Frontal cortex (tissue), 4 donors: ENCODE measurements around the gene PITPNM2. TPM values are rescaled to one million over a fixed set of nuclear protein-coding genes. Genes with fewer than 3 reads are reported as not detected.

Experiments used
- DNase-seq, 2 donors: peaks; one replicate each; pipeline ENCODE4 v3.0.0; 2012; ENCODE audit warnings: low spot score in 2 of 2
- FAIRE-seq: peaks from 2 replicates; lab custom pipeline; 2012; peaks lifted over from hg19 to GRCh38; lab: Jason Lieb, UNC
- total RNA-seq: library from RNA; depleted of rRNA; stranded (reverse); fragments of >200 nt; gene quantifications from one replicate; pipeline ENCODE4 v1.2.3, GENCODE V29; 2014
- donor health status: control.
- donor health status: control.
- donor health status: control.

PITPNM2 gene
- total RNA-seq, 1 donor from 2014 or later = 4.9 TPM

- FAIRE-seq (no peak), DNase-seq (no peak)
These were observed 2.7 kb downstream of the PITPNM2 start for GRCh38 chr12:123148223-123148622.

DNA sequence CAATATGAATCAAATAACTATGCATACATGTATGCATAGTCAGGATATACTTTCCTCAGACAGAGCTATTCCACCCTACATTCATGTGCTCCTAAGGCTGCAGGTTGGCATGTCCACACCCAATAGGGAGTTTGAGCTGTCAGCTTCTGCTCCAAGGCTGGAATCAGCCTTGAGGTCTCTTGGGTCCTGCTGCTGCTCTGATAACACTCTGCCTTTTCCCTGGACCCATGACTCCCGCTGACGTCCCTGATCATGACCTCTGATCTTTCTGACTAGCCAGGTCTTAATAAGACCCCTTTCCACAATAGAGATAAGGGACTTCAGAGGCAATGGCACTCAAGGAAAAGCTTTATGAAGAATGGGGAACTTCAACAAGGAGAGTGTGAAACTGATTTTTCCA, 5.7 kb downstream of the PITPNM2 start:
- DNase-seq = no peak
- FAIRE-seq = no peak

DNA sequence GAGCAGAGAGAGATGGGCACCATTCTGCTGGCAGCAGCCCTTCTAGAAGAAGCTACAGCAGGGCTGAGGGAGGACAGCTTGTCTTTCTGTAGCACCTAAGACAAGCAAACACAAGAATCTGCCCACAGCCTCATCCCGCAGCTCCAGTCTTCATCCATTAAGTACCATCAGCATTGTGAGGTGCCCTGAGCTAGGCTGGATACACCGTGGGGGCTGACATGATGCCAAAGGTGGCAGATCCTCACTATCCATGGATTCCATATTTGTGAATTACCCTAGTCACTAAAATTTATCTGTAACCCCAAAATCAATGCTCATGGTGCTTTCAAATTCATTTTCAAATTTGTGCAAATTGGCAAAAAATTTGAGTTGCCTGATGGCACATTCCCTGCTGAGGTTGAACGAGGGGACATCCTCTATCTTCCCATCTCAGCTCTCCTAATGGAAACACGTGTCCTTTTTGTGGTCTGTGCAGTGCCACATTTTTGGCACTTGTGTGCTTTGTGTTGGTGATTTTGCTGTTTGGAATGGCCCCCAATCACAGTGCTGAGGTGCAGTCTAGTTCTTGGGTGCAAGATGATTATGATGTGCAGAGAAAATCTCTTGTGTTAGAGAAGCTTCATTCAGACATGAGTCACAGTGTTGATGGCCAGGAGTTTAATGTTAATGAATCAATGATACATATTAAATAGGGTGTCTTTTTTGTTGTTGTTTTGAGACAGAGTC, 7.0 kb downstream of the PITPNM2 start:
- DNase-seq (no peak), FAIRE-seq (no peak)

GRCh38 chr12:123142921-123143735, 7.8 kb downstream of the PITPNM2 start:
- no peak for DNase-seq
- FAIRE-seq = no peak

DNA sequence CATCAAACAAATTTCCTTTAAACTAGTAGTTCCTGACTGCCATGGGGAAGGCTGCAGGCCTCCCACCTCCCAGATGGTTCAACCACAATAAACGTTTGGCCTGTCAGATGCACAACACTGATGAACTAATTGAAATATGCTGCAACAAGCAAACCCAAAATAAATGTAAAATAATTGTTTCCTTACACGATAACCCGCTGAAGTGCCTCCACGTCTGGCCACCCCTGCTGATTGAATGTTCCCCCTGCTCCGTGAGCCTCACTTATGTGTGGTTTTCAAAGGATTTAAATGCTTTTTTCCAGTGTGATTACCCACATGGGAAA, 8.4 kb downstream of the PITPNM2 start:
- DNase-seq (no peak), FAIRE-seq (no peak)

- FAIRE-seq = no peak
- no peak for DNase-seq
These were observed 9.0 kb downstream of the PITPNM2 start for GRCh38 chr12:123141615-123142517.

DNA sequence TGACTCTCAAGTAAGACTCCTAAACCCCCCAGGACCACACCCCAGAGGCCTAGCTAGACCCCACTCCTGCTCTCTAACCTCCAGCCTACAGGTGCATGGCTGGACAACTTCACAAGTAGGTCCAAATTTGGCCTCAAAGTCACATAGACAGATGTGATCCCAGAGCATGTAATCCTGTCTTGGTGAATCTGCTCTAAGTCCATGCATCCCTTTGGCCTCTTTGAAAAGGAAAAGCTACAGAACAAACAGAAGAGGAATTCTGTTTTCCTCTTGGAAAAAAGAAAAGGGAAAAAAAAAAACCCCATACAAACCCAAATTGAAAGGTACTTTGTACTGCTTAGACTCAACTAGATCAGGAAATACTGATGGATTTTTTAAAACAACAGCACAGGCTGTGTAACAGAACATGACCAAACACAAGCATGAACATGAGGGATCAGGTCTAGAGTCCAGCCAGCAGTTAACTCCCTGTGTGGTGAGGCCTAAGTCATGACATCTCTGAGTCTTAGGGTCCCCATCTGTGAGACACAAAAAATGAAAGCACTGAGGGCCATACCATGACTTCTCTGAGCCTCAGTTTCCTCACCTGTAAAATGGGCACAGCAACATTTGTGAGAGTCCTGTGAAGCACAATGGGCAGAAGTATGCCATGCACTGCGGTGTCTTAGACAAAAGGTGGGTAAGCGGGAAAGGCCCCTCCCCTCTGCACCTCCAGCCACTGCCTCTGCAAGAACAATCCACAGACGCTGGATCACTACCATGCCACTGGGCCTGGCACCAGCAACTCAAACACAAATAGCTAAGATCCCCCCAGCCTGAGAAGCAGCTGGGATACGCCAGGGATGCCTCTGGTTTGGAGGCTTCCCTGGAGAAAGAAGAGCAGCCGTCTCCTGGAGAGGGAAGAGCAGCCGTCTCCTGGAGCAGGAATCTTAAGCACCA, 9.9 kb downstream of the PITPNM2 start:
- no peak for FAIRE-seq
- no peak for DNase-seq

- FAIRE-seq = no peak
These were observed 10.8 kb downstream of the PITPNM2 start for GRCh38 chr12:123139926-123140675.

GRCh38 chr12:123135688-123136087, 15.2 kb downstream of the PITPNM2 start:
- DNase-seq (no peak), FAIRE-seq (no peak)

More at GRCh38 chr12:123139926-123140675, 10.8 kb downstream of the PITPNM2 start:
- no peak for DNase-seq

GRCh38 chr12:123134826-123135225, 16.1 kb downstream of the PITPNM2 start:
- FAIRE-seq (no peak), DNase-seq (no peak)

DNA sequence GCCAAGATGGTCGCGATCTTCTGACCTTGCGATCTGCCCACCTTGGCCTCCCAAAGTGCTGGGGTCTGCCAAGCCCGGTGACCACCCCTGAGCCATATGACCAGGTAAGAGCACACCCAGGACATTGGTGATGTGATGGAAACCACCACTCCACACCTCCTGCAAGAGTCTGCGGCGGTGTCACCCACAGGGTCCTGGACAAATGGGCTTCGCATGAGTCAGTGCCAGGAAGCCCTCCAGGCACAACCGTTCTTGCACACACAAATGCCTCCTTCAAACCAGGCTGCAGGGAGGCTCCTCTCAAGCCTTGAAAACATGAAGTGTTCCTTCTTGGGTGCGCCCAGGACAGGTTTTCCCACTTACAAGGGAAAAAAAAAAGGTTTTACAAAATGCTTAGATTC, 16.6 kb downstream of the PITPNM2 start:
- FAIRE-seq (no peak), DNase-seq (no peak)

- no peak for DNase-seq
- no peak for FAIRE-seq
These were observed 17.2 kb downstream of the PITPNM2 start for GRCh38 chr12:123133701-123134100.

DNA sequence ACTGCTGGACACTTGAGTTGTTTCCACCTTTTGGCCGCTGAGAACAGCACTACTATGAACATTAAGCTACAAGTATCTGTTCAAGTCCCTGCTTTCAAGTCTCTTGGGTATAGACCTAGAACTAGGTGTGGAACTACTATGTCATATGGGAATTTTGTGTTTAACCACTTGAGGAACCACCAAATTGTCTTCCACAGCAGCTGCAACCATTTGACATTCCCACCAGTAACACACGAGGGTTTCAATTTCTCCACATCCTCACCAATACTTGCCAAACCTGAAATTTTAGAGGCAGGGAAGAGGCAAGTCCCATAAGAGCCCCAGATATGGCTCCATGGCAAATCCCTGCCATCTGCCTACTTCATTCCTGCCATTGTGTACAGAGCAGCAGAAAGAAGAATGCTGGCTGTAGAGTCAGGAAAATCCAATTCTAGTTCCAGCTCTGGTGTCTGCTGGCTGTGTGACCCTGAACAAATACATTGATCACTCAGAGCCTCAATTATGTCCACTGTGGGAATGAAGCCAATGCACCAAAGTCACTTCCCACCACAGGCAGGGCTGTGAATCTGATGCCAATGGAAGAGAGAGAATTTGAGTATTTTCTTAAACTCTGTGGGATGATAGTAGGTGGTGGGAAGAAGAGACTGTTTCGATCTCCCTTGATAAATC, 17.8 kb downstream of the PITPNM2 start:
- DNase-seq (no peak), FAIRE-seq (no peak)

DNA sequence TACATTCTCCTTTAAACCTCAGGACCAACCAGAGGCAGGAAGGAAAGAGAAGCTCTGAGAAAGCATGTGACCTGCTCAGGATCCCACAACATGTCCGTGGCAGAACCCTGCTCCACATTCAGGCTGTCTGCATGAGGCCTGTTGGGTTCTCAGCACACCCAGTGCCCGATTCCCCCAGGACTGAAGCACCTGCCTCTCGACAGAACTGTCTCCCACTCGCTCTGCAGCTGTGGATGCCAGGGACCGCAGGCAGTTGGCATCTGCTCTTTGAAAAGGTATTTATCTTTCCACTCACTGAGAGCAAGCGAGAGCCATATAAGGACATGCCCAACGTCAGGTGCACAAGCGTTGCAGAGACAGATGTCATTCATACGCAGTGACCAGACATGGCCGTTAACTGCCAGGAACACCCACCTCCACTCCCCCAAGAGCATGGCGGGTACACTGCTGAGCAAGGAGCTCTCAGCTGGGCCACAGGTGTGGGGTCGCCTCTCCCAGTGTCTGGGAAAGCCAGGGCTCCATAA, 18.9 kb downstream of the PITPNM2 start:
- FAIRE-seq (no peak), DNase-seq (no peak)

GRCh38 chr12:123131291-123131832, 19.5 kb downstream of the PITPNM2 start:
- FAIRE-seq = no peak
- DNase-seq = no peak

GRCh38 chr12:123129621-123130020, 21.3 kb downstream of the PITPNM2 start:
- no peak for DNase-seq
- no peak for FAIRE-seq

GRCh38 chr12:123127182-123127495, 23.8 kb downstream of the PITPNM2 start:
- no peak for FAIRE-seq
- no peak for DNase-seq
